HG03520 (cell line): ENCODE measurements around the gene TNFAIP3.
"Not testable (repeated sequence)": the region's sequence is repeated elsewhere in the genome, so short reads cannot be mapped to it uniquely, and the experiment has no call there.

Experiments
- ATAC-seq: cut with Tn5 transposase; IDR thresholded peaks from one replicate; pipeline ENCODE4 v1.9.1; 2021; ENCODE audit warnings: mild to moderate bottlenecking, moderate library complexity; ENCODE audit not compliant: unreplicated experiment

The TNFAIP3 gene

GRCh38 chr6:137866914-137867684 lies at the start of gene TNFAIP3:
Gene TNFAIP3 (plus strand): TSS chr6:137867259. CDS start chr6:137871228, 3,969 bp downstream.
- ATAC-seq: peak; percentile 67

GRCh38 chr6:137818440-137818839 lies 48.6 kb upstream of the TNFAIP3 start:
- no peak for ATAC-seq

DNA sequence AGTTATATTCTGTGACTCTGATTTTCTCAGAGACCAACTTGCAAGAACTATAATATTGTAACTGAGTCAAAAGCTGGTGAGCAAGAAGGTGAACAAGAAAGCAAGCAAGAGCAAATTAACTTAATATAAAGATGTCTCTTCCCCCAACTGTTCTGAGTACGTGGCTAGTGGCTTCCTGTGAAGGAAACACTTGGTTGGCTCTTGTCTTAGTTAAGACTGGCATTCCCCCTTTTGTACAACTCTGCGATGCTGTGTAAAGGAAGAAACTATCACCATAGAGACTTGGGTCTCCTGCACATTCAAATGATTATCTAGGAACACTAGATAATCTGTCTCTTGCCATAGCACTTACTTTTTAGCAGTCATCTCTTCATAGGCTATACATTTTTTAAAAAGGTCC lies 47.3 kb upstream of the TNFAIP3 start:
- no peak for ATAC-seq

GRCh38 chr6:137820425-137820824 lies 46.6 kb upstream of the TNFAIP3 start:
- no peak for ATAC-seq

DNA sequence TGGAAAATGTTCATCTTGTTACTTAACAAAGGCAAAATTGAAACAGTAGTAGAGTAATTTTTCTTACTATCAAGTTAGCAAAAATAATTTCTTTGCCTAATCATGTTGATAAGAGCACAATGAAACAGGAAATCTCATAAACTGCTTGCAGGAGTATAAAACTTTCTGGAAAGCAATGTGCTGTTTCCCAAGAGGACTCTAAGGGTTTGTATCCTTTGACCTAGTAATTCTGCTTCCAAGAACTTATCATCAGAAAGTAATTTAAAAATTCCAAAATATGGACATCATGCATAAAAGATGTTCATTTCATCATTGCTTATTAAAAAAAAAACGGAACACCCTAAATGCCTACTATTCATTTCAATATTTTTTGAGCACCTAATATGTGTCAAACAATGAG lies 46.1 kb upstream of the TNFAIP3 start:
- no peak for ATAC-seq

DNA sequence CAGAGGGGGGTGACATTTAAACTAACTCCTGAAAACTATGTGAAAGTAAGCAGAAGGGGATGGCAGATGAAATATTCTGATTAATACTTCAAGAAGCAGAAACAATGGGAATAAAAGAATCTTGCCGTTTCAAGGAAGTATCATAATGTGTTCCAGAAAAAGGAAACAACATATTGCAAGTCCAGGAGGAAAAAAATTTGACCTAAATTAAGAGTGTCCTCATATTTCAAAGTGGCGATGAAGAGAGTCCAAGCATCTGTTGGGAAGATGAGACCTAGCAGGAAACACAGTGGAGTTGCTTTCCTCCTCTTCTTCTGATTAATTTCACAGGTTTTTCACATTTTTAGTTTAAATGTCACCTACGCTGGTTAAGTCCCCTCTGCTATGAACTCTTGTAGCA lies 45.6 kb upstream of the TNFAIP3 start:
- ATAC-seq: no peak

DNA sequence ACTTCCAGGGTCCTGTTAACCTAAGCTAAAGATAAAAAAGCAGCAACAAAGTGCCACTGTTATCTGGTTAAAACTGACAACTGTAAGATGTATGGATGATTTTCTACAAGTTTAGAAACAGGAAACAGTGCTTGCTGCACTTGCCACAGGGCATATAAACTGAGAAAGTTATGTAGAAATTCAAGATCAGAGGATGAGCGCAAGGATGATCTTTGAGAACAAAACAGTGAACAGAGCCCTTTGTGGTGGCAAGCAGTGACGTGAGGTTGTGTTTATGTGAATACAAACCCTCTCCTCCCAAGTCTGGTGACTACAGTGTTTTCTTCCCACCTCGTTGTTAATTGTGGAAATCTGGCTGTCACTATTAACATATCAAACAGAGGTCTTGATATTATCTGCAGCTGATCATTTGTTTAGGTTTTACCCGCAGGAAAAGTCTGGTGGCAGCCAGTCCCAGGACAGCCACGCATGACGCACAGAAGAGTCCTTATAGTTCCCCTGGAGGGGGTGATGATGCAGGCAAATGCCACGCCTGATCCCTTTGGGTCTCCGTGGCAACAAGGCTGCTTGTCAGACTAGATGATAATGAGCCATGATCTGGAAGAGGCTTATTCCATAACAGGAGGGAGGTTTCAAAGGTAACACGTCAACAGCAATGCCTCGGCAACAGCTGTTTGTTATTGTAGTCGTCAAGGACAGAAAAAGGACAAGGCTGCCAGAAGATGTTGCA lies 43.1 kb upstream of the TNFAIP3 start:
- no peak for ATAC-seq

DNA sequence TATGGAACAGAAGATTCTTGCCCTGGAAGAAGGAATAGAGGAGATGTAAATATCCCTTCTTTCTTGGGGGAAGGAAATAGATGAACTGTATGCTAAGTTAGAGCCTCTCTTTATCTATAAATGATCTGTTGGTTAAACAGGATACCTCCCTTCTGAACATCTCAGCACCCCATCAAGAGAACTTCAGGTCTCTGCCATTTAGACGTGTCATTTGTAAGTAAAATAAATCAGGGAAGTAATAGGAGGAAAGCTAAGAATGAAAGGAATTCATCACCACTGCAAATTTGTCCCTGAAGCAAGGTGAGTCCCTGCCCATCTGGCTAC lies 42.5 kb upstream of the TNFAIP3 start:
- no peak for ATAC-seq

DNA sequence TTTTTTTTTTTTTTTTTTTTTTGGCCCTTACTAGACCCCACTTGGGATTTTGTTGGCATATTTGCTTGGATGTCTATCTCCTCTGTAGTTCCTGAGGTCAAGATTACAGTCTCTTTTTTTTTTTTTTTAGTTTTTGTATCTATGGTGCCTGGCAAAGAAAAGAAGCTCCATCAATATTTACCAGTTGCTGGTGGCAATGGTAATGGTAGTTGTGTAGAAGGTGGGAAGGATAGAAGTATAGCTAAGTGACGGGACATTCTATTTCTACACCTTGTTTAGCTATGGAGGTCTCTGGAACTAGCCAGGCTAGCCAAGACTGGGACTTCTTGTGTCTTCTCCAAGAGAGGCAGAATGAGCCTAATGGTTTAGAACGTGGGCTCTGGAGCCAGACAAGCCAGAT lies 42.2 kb upstream of the TNFAIP3 start:
- no peak for ATAC-seq

DNA sequence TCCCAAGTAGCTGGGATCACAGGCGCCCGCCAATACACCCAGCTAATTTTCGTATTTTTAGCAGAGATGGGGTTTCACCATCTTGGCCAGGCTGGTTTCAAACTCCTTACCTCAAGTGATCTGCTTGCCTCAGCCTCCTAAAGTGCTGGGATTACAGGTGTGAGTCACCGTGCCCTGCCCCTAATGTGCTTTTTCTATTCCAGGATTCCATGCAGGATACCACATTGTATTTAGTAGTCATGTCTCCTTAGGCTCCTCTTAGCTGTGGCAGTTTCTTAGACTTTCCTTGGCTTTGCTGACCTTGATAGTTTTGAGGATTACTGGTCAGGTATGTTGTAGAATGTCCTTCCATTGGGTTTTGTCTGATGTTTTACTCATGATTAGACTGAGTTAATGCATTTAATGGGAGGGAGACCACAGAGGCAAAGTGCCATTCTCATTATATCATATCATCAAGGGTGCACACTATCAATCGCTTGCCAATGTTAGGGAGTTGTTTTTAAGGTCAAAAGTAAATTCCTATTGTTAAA lies 39.6 kb upstream of the TNFAIP3 start:
- ATAC-seq: no peak

GRCh38 chr6:137827977-137828810 lies 38.9 kb upstream of the TNFAIP3 start:
- ATAC-seq: peak; percentile 55

DNA sequence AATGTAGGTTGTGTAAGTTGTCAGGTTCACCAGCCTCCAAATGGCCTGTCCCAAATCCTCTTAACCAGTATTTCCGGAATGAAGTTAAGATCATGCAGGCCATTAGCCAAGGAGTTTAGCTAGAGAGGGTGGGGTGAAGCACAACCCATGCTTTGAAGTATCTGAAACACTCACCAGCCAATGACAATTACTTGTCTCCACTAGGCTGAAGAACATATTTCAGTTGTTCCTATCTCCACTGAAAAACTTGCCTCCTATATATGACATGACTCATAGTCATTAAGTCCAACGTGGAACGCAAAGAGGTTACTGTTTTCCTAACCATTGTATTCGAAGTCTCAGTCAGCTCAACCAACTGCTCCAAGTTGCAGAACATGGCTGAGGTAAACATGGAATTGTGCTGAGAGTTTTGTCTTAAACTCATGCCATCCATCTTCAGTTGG lies 37.4 kb upstream of the TNFAIP3 start:
- no peak for ATAC-seq

GRCh38 chr6:137830511-137830911 lies 36.5 kb upstream of the TNFAIP3 start:
- ATAC-seq: no peak

DNA sequence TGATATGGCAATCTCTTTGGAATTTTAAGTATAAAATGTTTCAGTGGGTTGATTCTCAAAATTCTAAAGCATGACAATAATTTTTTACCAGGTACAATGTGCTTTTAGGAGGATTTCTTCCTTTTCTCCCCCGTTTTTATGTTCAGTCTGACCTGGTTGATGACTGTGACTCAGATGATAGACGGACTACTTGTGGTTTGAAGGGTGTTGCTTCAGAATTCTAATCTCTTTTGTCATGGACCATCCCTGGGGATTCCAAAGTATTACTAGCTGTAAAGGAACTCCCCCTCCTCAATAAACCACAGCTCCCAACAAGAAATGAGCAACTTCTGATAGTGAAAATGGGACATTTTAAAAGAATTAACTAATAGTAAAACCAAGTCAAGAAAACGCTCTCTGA lies 34.9 kb upstream of the TNFAIP3 start:
- no peak for ATAC-seq

GRCh38 chr6:137834508-137834907 lies 32.6 kb upstream of the TNFAIP3 start:
- ATAC-seq: no peak

DNA sequence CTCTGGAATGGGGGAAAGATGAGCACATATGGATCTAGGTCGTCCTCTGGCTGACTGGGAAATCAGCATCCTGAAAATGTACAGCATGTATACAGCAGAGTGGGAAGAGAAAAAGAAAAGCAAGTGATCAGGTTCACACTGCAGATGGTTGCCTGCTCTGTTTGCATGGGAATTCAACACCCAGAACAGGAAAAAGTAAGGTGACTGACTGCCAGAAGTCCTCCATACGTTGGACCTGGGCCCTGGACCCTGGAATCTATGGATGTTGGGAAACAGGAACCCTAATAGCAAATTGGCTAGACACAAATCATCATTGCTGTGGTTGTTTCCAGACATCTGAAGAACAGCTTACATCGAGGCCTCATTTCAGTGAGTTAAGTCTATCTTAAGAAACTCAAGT lies 30.3 kb upstream of the TNFAIP3 start:
- no peak for ATAC-seq

GRCh38 chr6:137838090-137838489 lies 29.0 kb upstream of the TNFAIP3 start:
- not testable (repeated sequence) for ATAC-seq

DNA sequence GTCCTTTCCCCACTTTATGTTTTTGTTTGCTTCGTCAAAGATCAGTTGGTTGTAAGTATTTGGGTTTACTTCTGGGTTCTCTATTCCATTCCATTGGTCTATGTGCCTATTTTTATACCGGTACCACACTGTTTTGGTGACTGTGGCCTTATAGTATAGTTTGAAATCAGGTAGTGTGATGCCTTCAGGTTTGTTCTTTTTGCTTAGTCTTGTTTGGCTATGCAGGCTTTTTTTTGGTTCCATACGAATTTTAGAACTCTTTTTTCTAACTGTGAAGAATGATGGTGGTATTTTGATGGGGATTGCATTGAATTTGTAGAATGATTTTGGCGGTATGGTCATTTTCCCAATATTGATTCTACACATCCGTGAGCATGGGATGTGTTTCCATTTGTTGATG lies 28.5 kb upstream of the TNFAIP3 start:
- ATAC-seq: not testable (repeated sequence)

GRCh38 chr6:137839076-137839475 lies 28.0 kb upstream of the TNFAIP3 start:
- ATAC-seq: no peak

DNA sequence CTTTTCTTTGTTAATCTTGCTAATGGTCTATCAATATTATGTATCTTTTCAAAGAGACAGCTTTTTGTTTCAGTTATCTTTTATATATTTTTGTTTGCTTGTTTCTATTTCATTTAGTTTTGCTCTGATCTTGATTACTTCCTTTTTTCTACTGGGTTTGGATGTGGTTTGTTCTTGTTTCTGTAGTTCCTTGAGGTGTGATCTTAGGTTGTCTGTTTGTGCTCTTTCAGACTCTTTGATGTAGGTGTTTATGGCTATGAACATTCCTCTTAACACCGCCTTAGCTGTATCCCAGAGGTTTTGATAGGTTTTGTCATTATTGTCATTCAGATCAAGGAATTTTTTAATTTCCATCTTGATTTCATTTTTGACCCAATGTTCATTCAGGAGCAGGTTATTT lies 26.8 kb upstream of the TNFAIP3 start:
- no peak for ATAC-seq

GRCh38 chr6:137843211-137843610 lies 23.8 kb upstream of the TNFAIP3 start:
- no peak for ATAC-seq
